Measurements from ENCODE around the gene PPDPF. TPM values are rescaled to one million over a fixed set of nuclear protein-coding genes. Genes with fewer than 3 reads are reported as not detected.

Gene PPDPF
- total RNA-seq, 1 experiment from 2014 or later = 517 TPM

GRCh38 chr20:63551068-63551467, 30.5 kb downstream of the PPDPF start:
- no peaks in the 10 kb centered on the region for H3K4me1 Mint-ChIP-seq (ENCODE audit: low read depth, unreplicated experiment)
- peaks cover 8% of the 10 kb centered on the region for H3K27me3 Mint-ChIP-seq (ENCODE audit: unreplicated experiment)
- intact Hi-C loops (cut with micrococcal nuclease; ENCODE audit: unreplicated experiment) = no loop called here
- no TSS peak for BruUV-seq (replicated peaks)
- DNase-seq = no peak
- H3K9me3 Mint-ChIP-seq (ENCODE audit: low read depth, unreplicated experiment) = no peaks in the 10 kb centered on the region
- CTCF ChIA-PET = interaction anchor here (1.2 kb wide), 1 partner anchor 13 kb away, joined by 5 read pairs; no protein-coding TSS in a partner anchor
- H3K36me3 Mint-ChIP-seq (ENCODE audit: insufficient read depth, unreplicated experiment) = peaks cover 35% of the 10 kb centered on the region
- no peak overlapping the region for H3K27ac Mint-ChIP-seq (ENCODE audit: unreplicated experiment)
- no peak for TF ChIP-seq CTCF (IDR thresholded peaks at IDR 0.05; ENCODE audit: unreplicated experiment)
- H3K4me3 Mint-ChIP-seq (ENCODE audit: low read depth, unreplicated experiment) = no peak overlapping the region

- CTCF ChIA-PET = no interaction called here
These were observed 32.1 kb downstream of the PPDPF start for GRCh38 chr20:63552481-63553249.

GRCh38 chr20:63553251-63553932, 32.8 kb downstream of the PPDPF start:
- H3K9me3 Mint-ChIP-seq (ENCODE audit: low read depth, unreplicated experiment) = no peaks in the 10 kb centered on the region

More at GRCh38 chr20:63552481-63553249, 32.1 kb downstream of the PPDPF start:
- no peaks in the 10 kb centered on the region for H3K4me1 Mint-ChIP-seq (ENCODE audit: low read depth, unreplicated experiment)
- no peak for DNase-seq
- no TSS peak for BruUV-seq (replicated peaks)
- peaks cover 8% of the 10 kb centered on the region for H3K27me3 Mint-ChIP-seq (ENCODE audit: unreplicated experiment)
- TF ChIP-seq CTCF (IDR thresholded peaks at IDR 0.05; ENCODE audit: unreplicated experiment) = no peak
- no peaks in the 10 kb centered on the region for H3K9me3 Mint-ChIP-seq (ENCODE audit: low read depth, unreplicated experiment)
- H3K27ac Mint-ChIP-seq (ENCODE audit: unreplicated experiment) = peak overlapping the region; percentile 44
- H3K4me3 Mint-ChIP-seq (ENCODE audit: low read depth, unreplicated experiment) = peak overlapping the region; percentile 46
- intact Hi-C loops (cut with micrococcal nuclease; ENCODE audit: unreplicated experiment) = no loop called here
- peaks cover 40% of the 10 kb centered on the region for H3K36me3 Mint-ChIP-seq (ENCODE audit: insufficient read depth, unreplicated experiment)

GRCh38 chr20:63553933-63554290, 33.3 kb downstream of the PPDPF start, which contains the start of gene FNDC11:
Gene FNDC11, plus strand, starts transcription at chr20:63554159. Its CDS starts 1,505 bp downstream, at chr20:63555664.
- no TSS peak for BruUV-seq (replicated peaks)
- peaks cover 8% of the 10 kb centered on the region for H3K27me3 Mint-ChIP-seq (ENCODE audit: unreplicated experiment)
- no peak for DNase-seq
- intact Hi-C loops (cut with micrococcal nuclease; ENCODE audit: unreplicated experiment) = no loop called here
- H3K27ac Mint-ChIP-seq (ENCODE audit: unreplicated experiment) = peak within 1 kb of the TSS; percentile 44
- TF ChIP-seq CTCF (IDR thresholded peaks at IDR 0.05; ENCODE audit: unreplicated experiment) = no peak
- CTCF ChIA-PET = no interaction called here
- peaks cover 50% of the 10 kb centered on the region for H3K36me3 Mint-ChIP-seq (ENCODE audit: insufficient read depth, unreplicated experiment)
- peak within 1 kb of the TSS; percentile 46 for H3K4me3 Mint-ChIP-seq (ENCODE audit: low read depth, unreplicated experiment)
- H3K9me3 Mint-ChIP-seq (ENCODE audit: low read depth, unreplicated experiment) = no peaks in the 10 kb centered on the region
- H3K4me1 Mint-ChIP-seq (ENCODE audit: low read depth, unreplicated experiment) = no peaks in the 10 kb centered on the region

More at GRCh38 chr20:63553251-63553932, 32.8 kb downstream of the PPDPF start:
- CTCF ChIA-PET = no interaction called here
- Mint-ChIP-seq H3K27ac (ENCODE audit: unreplicated experiment) (peak overlapping the region; percentile 44), H3K4me3 (ENCODE audit: low read depth, unreplicated experiment) (peak overlapping the region; percentile 46), H3K27me3 (ENCODE audit: unreplicated experiment) (peaks cover 8% of the 10 kb centered on the region), H3K4me1 (ENCODE audit: low read depth, unreplicated experiment) (no peaks in the 10 kb centered on the region), H3K36me3 (ENCODE audit: insufficient read depth, unreplicated experiment) (peaks cover 45% of the 10 kb centered on the region)
- no TSS peak for BruUV-seq (replicated peaks)
- TF ChIP-seq CTCF (IDR thresholded peaks at IDR 0.05; ENCODE audit: unreplicated experiment) = no peak
- peak; percentile 81 for DNase-seq
- intact Hi-C loops (cut with micrococcal nuclease; ENCODE audit: unreplicated experiment) = no loop called here
